Occipital lobe (tissue), 2 donors: ENCODE measurements around the gene SIX3. TPM values are rescaled to one million over a fixed set of nuclear protein-coding genes. Genes with fewer than 3 reads are reported as not detected.

Experiments used
- DNase-seq: peaks from one replicate; lab custom pipeline; 2025; lab: John Stamatoyannopoulos, UW
- total RNA-seq: library from RNA; depleted of rRNA; stranded (reverse); fragments of >200 nt; gene quantifications from one replicate; pipeline ENCODE4 v1.2.3, GENCODE V29; 2014

Gene SIX3
- not detected for total RNA-seq

DNA sequence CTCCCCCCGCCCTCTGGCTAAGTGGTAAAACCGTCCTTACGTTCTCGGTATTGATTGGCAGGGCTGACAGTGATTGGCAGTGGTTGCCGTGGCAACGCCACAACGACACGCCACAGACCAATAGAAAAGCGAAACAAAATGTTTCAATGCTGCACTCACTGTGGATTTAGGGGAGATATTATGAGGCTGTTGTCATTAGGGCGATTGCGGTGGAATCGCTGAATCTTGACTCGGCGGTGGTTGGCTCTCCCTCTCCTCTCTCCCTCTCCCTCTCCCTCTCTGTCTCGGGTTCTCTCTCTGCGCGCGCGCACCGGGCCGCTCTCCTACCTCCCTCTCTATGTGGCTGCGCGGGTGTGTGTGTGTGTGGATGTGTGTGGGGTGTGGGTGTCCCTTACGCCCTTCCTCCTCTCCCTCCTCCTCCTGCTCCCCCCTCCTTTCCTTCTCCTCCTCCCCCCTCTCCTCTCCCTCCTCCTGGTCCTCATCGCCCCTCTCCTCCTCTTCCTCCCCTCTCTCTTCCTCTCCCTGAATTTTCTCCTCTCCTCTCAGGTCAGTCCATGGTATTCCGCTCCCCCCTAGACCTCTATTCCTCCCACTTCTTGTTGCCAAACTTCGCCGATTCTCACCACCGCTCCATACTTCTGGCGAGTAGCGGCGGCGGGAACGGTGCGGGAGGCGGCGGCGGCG, at the start of gene SIX3:
Gene SIX3 (plus strand): TSS at position 152 of the 684 bp plus-strand sequence. CDS start 403 bp downstream, at position 555.
- no peak for DNase-seq

DNA sequence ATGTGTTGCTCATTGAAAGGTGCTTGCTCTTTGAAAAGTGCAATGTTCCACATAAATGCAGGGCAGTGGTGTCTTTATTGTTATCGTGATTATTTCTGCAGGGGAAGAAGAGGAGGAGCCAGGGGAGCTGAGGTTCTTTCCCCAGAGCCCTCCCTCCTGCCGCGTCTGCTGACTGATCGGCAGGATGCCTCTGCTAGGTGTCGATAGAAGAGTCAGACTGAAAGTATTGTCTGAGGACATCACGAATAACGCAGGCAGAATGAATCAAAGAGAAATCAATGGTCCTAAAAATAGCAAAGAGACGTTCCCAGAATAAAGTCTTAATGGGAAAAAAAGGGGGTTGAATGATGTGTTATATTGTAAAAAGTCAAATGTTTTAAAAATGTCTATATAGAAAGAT, 47.4 kb upstream of the SIX3 start:
- DNase-seq = no peak

DNA sequence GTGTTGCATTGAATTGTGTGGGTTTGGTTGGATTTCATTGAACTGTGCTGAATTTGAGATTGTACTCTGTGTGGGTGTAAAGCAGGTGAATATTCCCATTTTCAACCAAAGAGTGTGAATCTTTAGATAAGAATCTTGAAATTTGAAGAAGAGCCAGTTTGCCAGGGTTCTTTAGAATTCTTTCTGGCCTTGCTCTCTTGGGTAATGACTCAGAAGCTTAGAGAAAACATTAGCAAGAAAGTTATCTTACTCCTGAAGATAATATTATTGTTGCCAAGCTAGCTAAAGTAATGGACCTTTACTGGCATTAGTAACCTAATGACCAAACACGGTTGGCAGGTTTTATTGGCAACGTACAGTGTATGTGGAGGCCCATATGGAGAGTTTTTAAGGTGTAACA, 46.4 kb upstream of the SIX3 start:
- no peak for DNase-seq

DNA sequence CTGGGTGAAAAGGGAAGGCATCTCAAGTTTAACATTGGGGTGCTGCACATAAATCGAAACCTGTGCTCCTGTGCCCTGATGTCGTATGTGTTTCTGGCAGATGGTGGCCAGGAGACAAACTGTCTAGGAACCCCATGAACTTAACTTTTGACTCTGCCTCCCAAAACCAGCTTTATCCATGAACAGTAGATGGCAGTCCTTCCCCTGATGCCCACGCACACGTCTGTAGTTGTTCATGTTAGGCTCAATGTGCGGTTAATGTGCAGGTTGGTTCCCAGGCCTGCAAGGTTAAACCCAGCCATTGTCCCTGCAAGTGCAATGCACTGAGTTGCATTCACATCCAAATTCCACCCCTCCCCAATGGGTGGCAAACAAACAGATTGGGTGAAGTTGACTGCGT, 44.1 kb upstream of the SIX3 start:
- no peak for DNase-seq

DNA sequence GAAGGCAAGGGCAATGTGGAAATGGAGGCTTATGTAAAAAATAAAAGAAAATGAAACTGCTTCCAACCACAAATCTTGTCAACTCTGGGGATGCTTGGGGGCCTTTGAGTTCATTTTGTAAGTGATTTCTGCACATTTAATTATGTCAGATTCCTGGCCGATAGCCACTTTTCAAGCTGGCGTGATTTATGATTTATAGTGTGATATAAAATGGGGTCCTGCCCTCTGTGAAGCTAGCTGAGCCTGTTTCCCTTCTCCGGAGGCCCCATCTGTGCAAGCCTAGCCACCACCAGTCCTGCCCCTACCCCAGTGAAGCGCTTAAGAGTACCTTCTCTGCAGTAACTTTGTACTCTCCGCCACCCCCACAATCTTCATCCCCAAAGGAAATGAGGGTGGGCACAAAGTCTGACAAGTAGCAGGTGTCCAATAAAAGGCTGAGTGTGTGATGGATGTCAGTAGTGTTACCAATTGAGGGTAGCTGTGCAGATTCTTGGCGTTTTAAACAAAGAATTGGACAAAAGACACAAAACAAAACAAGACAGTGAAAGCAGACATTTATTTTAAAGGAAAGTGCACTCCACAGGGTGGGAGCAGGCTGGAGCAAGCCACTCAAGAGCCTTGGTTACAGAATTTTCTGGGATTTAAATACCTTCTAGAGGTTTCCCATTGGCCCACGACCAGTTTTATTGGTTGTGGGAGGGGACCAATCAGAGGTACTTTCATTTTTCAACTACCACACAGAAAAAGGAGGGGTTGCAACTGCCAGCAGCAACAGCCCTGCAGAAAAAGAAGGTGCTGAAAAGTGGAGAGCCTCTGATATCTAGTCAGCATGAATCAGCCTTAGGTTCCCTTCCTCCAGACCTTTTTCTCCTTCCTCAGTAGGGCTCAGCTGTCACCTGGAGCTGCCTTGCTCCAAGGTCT, 39.0 kb upstream of the SIX3 start:
- no peak for DNase-seq

DNA sequence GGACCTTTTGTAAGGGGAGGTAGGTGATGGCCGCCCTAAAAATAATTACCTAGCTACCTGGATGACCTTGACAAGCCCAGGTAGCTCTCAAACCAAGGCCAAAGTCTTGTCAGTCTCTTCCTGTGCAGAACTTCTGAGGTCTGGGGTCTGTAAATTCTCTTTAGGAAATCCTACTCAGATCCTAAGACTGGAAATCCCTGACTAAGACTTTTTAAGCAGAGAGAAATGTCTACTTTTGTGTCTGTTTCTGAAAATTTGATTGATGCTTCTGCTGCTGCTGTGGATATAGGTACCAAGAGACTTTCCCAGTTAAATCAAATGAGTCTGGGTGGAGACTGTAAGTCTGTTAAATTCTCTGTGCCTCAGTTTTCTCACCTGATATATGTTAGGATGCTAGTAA, 36.9 kb upstream of the SIX3 start:
- no peak for DNase-seq

DNA sequence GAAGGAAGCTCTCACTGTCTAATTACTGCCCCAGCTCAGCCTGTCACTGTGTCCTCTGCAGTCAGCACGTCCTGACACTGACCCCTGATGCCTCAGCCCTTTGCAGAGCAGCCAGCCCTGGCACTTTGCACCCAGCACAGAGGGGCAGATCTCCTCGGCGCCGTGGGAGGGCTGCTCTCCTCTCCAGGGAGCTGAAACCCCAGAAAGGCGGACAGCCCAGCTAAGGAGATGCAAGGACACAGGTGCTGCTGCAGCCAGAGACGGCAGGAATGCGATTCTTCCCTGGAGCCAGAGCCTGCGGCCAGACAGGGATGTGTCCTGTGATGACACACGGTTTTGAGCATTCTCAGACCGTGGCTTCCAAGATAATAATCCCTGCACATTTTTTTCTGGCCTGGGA, 34.5 kb upstream of the SIX3 start:
- no peak for DNase-seq

DNA sequence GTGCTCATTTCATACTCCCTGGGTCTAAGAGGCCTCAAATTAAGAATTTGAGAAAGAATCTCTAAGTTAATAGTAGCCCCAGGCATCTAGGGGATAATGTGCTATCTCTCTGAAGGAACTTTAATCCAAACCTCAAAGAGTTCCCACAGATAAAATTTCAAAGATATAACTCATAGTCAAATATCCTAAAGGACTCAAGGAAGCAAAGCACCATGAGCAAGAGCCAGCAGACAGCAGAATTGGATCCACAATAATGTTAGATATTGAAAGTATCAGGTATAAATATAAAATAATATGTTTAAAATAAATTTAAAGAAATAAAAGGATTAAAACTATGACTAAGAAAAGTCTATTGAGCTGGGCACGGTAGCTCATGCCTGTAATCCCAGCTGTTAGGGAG, 31.7 kb upstream of the SIX3 start:
- no peak for DNase-seq

DNA sequence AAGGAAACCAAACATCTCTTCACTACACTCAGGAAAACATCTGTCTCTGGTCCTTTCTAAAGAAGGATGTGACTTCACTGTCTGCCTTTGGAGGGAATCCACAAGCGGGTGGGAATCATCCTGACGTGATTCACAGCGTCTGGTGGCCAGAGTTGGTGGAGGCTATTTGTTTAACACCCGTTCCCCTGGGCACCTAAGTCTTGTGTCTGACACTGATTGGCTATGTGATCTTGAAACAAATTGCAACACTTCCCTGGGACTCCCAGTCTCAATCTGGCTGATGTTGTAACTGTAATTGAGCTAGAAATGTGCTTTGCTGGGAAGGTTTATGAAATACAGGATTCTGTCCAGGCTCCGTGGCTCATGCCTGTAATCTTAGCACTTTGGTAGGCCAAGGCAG, 28.8 kb upstream of the SIX3 start:
- no peak for DNase-seq

DNA sequence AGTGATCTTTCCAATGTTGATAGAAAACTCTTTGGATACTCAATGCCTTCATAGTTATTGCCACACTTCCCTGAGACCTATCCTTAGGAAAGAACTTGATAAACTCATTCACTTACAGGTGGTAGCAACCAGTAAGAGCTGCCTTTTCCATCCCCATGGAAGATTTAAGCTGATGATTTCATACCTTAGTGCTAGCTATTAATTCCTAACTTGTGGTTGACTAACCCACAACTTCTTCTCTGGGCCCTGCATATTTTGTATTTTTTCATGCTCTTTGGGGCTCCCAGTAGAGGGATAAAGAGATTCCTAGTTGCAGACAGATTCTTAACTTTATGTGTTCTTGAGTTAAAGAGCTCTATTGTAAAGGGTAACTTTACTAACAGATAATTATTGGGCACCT, 25.2 kb upstream of the SIX3 start:
- no peak for DNase-seq

DNA sequence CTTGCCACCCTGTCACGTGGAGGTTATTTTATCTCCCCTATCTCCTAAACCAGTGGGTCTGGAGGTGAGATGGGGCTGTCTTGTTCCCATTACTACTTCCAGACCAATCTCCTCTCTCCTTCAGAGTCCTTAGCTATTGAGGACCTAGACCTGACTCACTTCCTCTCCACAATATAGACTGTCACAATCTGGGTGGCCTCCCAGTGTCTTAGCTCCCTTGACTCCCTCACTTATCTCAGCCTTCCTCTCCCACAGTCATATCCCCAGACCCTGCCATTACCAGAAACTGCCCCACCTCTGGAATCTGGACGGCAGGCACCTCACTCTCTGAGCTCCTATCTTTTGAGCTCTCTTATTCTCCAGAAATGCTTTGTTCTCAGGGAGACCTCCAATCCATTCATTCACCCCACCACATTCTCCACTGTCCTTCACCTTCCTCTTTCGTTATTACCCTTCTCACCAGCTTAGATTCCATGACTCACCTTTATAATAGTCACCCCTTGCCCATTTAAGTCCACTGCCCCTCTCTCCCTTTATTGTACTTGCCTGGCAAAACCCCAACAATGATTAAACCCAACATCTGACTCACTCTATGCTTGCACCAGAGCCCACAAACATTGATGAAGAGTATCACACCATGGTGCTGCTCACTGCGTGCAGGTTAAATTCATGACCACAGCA, 23.3 kb upstream of the SIX3 start:
- no peak for DNase-seq

DNA sequence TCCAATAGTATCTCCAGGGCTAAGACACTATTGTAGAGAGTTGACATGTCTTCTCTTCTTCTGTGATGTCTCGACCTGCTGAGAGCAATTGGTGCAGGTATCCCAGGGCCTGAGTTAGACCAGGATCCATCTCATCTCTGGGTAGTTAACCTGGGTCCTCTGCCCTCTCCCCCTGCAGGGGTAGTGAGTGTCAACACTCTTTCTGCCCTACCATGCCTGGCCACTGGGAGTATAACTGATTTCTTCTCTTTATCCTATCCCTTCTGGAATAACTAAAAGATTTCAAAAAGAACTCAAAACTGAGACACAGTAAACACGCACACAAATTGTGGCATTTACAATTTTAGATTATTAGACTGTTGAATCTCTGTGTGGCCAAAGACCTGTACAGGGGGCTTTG, 20.8 kb upstream of the SIX3 start:
- no peak for DNase-seq

DNA sequence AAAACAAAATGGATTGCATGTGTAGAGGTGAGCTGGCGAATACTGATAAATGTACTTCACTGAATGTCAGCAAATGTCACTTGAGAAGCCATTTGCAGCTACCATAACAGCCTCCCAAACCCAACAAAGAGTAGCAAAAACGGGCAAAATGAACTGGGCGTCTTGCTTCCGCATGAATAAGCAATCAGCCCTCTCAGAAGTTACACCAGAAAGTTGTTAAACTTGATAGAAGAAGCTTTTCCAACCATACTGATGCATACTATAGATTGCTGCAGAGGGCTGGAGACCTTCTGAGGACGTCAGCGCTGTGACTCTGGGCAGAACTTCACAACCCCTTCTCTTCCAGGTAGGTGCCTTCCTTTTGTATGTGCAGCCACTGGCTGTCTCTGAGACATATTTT, 18.7 kb upstream of the SIX3 start:
- DNase-seq = no peak

DNA sequence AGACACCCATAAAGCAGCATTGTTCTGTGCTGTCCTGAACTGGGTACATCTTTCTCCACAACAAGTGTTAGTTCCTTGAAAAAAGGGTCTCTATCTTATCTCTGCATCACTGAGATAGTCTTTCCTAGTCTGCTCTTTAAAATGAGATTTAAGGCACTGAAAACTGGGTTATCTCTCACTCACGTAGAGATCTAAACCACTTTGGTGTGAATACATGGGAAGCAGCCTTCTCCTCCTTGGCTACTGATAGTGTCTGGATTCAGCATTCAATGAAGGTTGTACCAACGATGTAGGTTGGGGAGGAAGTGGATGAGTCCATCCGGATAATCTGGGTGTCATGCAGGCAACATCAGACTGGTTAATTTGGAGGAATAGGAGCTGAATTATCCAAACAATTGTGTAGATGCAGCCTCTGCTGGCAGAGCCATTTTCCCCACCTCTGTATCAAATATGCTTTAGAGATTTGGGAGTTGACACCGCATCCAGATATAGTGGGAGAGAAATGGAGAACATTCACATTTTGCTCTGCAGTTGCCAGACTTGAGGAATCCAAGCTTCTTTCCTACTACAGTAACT, 15.9 kb upstream of the SIX3 start:
- DNase-seq = no peak

DNA sequence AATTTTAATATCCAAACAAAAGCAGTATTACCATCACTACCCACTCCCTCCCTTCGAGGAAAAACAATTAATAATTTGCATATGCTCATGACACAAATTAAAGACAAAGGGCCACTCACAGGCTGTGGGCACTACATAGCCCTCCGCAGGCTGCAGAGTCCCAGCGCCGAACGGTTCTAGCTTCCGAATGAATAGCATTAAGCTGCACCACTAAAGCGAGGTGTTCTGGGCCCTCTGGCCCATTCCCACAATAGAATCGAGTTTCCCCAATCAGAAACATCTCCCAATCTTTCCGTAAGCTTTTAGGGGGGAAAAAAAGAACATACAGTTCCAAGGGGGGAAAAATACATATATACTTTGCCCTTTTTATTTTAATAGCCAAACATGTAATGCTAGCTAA, 14.5 kb upstream of the SIX3 start:
- no peak for DNase-seq

DNA sequence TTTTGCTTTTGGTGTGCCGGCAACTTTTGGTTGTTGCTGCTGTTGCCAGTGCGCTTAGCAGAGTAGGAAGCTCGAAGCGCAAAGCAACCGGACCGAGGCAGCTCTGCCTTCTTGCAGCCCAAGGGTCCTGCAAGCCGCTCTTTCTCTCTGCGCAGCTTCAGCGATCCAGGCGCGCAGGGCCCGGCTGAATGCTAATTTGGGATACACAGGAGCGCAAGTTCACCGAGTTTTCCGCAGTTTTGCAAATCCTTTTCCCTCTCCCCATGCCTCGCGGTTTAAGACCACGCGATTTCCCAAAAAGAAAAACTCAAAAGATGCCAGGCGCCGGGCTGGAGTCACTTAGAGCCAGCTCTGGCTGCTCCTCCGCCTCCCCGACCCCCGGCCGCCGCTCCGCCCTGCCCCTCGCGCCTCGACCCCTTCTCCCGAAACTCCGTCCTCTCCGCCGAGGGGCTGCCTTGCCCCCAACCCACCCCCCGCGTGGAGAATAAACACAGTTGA, 13.5 kb upstream of the SIX3 start:
- DNase-seq = no peak

DNA sequence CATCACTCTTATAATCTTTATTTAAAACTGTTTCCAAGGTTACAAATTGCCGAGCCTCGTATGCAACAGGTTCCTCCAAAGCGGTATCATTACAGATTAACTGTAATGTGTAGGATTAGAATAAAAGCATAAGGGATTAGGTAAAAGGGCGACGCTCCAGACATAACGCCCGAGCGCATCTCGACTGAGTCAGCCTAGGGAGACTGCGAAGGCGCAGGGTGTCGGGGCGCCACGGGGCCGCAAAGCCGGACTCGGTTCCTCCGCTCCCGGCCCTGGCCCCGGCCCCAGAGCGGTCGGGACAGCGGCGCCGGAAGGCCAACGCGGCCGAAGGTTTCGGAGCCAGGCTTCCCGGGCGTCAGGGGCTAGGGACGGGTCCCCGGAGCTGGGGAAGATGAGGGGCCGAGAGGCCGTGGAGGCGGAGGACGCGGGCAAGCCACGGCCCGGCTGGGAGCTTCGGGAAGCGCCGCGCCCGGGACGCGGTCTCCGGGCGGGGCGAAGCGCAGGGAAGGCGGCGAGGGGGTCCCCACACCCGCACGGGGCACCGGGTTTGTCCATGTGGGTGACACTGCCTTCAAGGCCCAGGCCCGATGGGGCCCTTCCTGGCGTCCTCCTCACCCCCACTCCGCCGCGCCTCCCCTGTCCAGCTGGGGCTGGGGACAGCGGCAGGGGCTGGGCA, 12.9 kb upstream of the SIX3 start:
- DNase-seq = no peak

DNA sequence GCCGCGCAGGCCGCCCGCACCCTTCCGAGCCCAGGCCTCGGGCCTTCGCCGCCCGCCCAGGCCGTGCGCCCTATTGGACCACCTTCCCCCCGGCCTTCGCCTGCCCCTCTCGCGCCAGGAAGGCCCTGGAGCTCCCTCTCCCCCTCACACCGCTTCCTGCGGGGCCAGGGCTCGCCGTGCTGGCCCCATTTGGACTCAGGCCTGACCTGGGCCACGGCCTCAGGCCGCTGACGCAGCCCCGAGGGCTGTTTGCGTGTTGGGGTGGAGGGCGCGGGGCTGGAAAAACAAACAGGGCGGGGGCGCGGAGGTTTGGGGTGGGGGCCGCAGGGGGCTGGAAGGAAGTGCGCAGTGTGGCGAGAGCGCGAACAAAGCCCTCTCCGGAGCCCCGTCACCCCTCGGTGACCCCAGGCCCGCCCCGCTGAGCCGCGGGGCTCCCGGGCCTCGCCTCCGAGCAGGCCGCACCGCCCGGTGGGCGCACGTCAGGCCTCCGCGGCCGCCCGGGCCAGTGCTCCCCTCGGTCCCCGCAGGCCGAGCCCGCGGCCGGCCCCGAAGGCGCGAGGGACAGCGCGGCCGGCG, 12.3 kb upstream of the SIX3 start:
- no peak for DNase-seq

DNA sequence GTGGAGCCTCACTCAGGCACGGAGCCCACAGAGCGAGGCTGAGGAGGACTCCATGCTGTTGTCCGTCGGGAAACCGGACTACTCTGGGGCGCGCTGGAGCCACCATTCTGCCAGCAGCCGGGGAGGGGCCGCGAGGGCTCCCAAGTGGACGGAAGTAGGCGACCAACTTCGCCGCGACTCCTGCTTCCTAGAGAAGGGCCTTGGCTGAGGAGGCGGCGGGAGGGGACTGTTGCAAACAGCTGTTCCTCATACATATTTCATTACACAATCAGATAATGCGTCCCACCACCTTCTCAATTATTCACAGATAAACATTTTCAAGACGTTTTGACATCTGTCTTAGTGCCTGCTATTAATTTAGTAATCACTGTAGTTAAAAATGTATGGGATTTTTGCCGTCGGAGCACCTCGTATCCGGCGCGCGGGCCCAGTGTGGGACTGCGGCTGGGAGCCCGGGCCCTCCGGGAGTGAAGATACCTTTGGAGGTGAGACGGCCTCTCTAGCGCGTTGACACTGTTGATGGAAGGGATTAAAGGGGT, 11.7 kb upstream of the SIX3 start:
- no peak for DNase-seq
